ENCODE measurements around the gene ANKRD45.
"Not testable (repeated sequence)": the region's sequence is repeated elsewhere in the genome, so short reads cannot be mapped to it uniquely, and the experiment has no call there.

The ANKRD45 gene

GRCh38 chr1:173568483-173568882 is 101.2 kb downstream of the ANKRD45 start:
- no peak for DNase-seq

GRCh38 chr1:173563846-173564245 is 105.8 kb downstream of the ANKRD45 start:
- not testable (repeated sequence) for DNase-seq

GRCh38 chr1:173562813-173563212 is 106.8 kb downstream of the ANKRD45 start:
- no peak for DNase-seq

- DNase-seq: no peak
Measured at GRCh38 chr1:173561263-173561662, 108.4 kb downstream of the ANKRD45 start.

- no peak for DNase-seq
Measured at GRCh38 chr1:173560285-173560880, 109.3 kb downstream of the ANKRD45 start.

Measured in NCI-H526 (cell line).